GM21528 (cell line): ENCODE data around the gene POU3F1.
A peak's percentile ranks its signal among the peaks of the same experiment; 100 is the strongest.
"Not testable (repeated sequence)": the region's sequence is repeated elsewhere in the genome, so short reads cannot be mapped to it uniquely, and the experiment has no call there.

ENCODE experiments used
- ATAC-seq: cut with Tn5 transposase; IDR thresholded peaks from one replicate; pipeline ENCODE4 v1.9.1; 2021; ENCODE audit warnings: mild to moderate bottlenecking, moderate library complexity; ENCODE audit not compliant: unreplicated experiment, low FRiP score

The POU3F1 gene

GRCh38 chr1:38050397-38051078 is 3.9 kb upstream of the POU3F1 start:
- no peak for ATAC-seq

GRCh38 chr1:38047603-38048141 is 1.1 kb upstream of the POU3F1 start:
- no peak for ATAC-seq

DNA sequence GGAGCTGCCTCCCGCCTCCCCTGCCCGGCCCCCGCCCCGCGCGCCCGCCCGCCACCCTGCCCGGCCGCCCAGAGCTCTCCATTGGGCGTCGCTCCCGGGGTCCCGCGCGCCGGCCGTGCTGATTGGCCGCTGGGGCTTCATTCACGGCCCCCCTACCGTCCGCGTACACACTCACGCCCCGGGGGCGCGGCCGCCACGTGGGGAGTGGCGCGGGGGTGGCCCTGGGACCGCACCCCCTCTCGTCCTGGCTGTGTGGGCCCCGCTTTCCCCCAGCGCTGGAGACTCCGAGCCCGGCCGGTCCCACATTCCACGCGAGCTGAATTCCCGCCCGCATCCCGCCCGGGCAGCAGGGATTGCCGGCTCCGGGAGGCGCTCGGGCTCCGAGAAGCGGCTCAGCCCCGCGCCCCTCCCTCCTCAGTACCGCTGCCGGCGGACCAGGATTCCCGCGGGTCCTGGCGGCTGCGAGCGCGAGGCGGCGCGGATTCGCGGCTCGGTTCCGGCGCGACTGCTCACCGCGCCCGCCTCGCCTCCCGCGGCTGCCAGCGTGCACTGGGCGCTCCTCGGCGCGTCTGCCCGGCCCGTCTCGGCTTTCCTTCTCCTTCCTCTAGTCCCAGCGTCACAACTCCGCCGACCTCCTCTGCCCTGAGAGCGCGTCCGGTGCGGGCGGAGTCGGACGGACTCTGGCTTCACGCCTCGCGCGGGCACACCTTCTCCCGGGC is 450 bp upstream of the POU3F1 start:
- ATAC-seq = peak; percentile 75

- ATAC-seq = peak; percentile 9
These were observed 926 bp downstream of the POU3F1 start for GRCh38 chr1:38045401-38046332.

GRCh38 chr1:38044221-38045215 is 2.1 kb downstream of the POU3F1 start:
- no peak for ATAC-seq

DNA sequence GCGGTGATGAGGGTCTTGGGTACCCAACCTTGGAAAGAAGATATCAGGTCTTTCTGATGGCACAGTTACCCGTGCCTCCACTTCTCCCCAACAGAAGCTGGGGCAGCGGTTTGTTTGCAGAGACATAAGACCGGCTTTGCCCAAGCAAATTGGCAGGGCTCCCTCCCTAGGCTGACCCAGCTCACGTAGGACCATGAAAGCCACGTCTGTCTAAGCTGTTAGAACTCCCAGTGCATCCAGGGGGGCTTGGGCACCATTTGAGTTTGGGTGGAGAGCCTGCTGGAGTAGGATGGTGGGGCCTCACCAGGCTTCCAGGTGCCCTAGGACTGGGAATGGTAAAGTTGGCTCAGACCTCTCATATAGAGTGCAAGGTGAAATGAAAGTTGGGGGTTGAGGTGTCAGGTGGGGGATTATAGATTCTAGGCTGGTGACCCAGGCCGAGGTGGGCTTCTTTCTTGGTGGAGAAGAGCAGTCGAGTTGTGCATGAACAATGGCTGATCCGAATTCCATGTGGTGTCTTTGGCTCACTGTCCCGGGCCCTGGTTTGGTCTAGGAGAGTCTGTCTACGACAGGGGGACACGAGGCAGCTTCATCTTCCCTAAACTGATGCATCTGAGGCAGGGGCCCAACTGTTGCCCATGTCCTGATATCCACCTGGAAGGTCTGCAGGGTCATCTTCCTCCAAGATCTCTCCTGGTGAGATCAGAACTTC is 3.4 kb downstream of the POU3F1 start:
- no peak for ATAC-seq

DNA sequence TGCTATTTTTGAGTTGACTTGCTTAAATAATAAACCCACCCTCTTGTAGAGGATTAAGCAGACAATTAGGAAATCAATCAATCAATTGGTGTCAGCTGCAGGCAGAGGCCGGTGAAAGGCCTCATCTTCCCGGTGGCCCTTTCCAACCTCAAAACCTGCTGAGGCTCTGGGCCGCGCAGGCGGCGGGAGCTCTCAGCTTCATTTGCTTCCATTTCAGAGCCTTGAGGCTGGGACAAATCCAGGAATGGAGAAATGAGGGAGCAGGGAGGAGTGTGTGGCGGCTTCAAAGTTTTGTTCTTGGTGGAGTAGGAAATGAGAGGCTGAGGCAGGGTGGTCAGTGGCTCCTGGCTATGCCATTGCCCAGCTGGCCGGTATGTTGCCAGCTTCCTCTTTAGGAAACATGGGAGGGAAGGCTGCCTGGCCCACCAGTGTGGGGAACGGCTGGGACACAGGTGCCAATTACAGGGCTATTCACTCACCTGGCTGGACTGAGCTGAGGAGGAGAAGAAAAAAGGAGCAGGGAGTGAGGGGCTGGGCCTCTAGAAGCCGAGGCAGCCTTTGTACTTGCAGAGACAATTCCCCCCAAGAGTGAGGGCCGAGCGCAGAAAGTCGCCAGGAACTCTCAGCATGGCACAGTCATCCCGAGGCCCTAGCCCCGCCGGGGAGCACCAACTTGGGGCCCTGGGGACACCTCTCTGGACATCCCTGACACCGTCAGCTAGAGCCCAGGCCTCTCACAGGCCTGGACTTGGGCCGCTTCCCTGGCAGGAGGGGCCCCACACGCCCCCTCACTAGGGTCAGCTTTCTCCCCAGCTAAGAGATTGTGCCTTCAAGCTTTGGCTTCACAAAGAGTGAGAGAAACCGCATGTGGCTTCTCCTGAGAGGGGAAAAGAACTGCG is 4.4 kb downstream of the POU3F1 start:
- ATAC-seq = no peak

GRCh38 chr1:38039331-38040088 is 7.1 kb downstream of the POU3F1 start:
- no peak for ATAC-seq

DNA sequence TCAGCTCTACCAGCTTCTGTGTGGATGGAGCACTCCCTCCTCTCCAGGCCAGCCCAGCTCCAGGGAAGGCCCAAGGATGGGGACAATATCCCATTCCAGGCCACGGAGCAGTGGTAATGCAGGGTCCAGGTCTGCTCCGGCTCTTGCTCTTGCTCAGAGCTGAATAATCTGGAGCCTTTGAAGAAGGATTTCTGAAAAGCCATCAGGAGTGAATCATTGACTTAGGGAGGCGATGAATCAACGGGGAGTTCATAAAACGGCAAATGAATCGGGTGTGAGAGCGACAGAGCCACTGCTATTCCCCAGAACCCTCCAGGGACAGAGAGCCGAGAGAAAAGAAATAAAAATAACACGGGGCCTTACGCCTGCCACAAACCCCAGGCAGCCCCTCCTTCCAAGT is 7.7 kb downstream of the POU3F1 start:
- ATAC-seq = no peak

DNA sequence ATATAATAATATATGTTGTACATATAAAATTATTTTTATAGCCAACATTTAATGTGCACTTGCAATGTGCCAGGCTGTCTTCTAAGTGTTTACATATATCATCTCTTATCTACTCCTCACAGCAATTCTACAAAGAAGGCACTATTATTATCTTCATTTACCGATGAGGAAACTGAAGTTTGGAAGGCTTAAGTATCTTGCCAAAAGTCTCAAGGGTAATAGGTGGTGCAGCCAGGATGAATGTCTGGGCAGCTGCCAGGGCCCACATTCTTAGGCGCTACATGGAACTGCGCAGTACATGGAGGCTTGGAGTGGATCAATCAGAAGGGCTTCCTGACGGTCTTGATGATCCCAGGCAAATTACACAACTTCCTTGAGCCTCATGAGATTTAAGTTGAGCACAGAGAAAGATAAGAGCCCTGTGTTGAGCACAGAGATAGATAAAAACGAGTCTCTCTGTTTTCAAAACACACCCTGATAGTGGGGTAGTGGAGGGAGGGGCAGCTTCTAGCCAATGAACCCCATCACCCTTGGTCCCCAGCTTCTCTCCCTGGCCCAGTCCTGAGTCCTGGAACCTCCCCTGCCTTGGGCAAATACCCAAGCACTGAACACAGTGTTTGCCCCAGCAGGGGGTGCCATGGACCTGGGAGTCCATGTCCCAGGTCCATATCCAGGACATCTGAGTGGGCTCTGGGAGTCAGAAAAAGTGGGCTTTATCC is 9.2 kb downstream of the POU3F1 start:
- ATAC-seq = no peak

GRCh38 chr1:38034871-38035270 is 11.7 kb downstream of the POU3F1 start:
- ATAC-seq = no peak

DNA sequence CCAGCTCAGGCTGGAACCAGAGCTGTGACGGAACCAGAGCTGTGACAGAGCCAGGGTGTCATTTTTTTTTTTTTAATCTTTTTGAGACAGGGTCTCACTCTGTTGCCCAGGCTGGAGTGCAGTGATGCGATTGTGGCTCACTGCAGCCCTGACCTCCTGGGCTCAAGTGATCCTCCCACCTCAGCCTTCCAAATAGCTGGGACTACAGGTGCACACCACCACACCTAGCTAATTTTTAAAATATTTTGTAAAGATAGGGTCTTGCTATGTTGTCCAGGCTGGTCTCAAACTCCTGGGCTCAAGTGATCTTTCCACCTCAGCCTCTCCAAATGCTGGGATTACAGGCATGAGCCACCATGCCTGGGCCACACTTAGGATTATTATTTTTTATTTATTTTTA is 13.6 kb downstream of the POU3F1 start:
- ATAC-seq = not testable (repeated sequence)

DNA sequence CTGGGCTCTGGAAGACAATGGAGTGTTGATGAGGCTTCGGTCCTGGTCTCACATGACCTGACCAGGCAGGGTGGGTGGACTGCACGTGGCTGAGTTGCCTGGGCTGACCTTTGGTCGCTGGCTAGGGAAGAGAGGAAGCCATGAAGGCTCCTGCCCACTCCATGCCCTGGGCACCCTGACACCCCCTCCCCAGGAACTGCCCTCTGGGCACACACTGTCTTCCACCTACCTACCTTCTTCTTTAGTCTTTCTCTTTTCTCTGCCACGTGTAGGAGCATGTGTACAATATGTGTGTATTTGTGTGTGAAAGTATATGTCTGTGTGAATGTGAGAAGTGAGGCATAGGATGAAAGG is 15.1 kb downstream of the POU3F1 start:
- no peak for ATAC-seq

GRCh38 chr1:38030596-38031512 is 15.7 kb downstream of the POU3F1 start:
- no peak for ATAC-seq

GRCh38 chr1:38029685-38030511 is 16.7 kb downstream of the POU3F1 start:
- ATAC-seq = peak; percentile 32
